ENCODE results near the gene PRB4. TPM values are rescaled to one million over a fixed set of nuclear protein-coding genes. Genes with fewer than 3 reads are reported as not detected.

The PRB4 gene
- total RNA-seq, 1 experiment from 2014 or later = not detected

DNA sequence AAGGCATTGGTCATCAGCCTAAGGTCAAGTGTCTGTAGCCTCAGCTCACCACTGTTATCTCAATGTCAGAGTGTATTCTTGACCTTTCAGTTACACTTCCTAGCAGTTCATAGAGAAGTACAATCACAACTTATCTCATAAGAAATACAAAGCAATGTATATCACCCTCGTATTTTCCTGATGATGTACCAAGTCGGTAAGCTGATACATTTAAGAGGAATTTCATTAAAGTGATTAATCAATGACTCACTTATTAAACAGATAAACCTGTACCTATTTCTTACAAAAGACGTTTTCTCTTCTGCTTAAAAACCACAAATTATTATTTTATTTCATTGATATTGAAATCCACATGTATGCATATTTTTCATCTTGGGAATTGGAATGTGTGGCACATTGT, 36.8 kb downstream of the PRB4 start:
- Histone ChIP-seq H3K23ac (ENCODE audit: insufficient read length, low read depth, low read length) (no peak overlapping the region), H2AK5ac (ENCODE audit: insufficient read length, low read length) (no peak overlapping the region), H3K4me1 (ENCODE audit: insufficient read depth, low read length) (no peaks in the 10 kb centered on the region), H2BK15ac (ENCODE audit: low read depth, low read length) (no peak overlapping the region), H2BK120ac (ENCODE audit: low read depth, low read length, poor library complexity, severe bottlenecking) (no peak overlapping the region), H3K9ac (ENCODE audit: extremely low read depth, insufficient read length, low read length) (no peak overlapping the region), H3K79me2 (ENCODE audit: insufficient read depth, low read length) (no peaks in the 10 kb centered on the region), H3K4ac (ENCODE audit: low read depth, low read length) (no peak overlapping the region), H3K79me1 (ENCODE audit: insufficient read depth, low read depth, low read length, poor library complexity, severe bottlenecking) (no peaks in the 10 kb centered on the region), H2AFZ (ENCODE audit: low read length) (no peak overlapping the region), H2BK20ac (ENCODE audit: low read depth, low read length, poor library complexity, severe bottlenecking) (no peak overlapping the region), H3K56ac (ENCODE audit: insufficient read length, low read depth, low read length) (no peak overlapping the region), H4K20me1 (ENCODE audit: control insufficient read depth, insufficient read depth, insufficient read length) (no peaks in the 10 kb centered on the region), H3K18ac (ENCODE audit: insufficient read length, low read depth, low read length) (no peak overlapping the region), H3K23me2 (ENCODE audit: insufficient read length, low read depth, low read length, poor library complexity, severe bottlenecking) (no peaks in the 10 kb centered on the region), H4K5ac (ENCODE audit: insufficient read length, low read depth, low read length) (no peak overlapping the region), H4K91ac (ENCODE audit: insufficient read length, low read depth, low read length) (no peak overlapping the region), H3K4me2 (ENCODE audit: insufficient read depth, insufficient read length, low read length) (no peak overlapping the region), H3K27ac (ENCODE audit: insufficient read length, low read depth, low read length) (no peak overlapping the region), H3K14ac (ENCODE audit: insufficient read depth, low read length) (no peak overlapping the region), H3K27me3 (ENCODE audit: insufficient read depth, low read length) (no peaks in the 10 kb centered on the region), H3K9me3 (ENCODE audit: control insufficient read depth, low read depth, low read length) (no peaks in the 10 kb centered on the region), H3T11ph (ENCODE audit: low read length) (no peak overlapping the region), H2BK5ac (ENCODE audit: insufficient read length, low read length) (no peak overlapping the region), H2BK12ac (ENCODE audit: insufficient read length, low read depth, low read length) (no peak overlapping the region), H4K8ac (replicated peaks; ENCODE audit: insufficient read length, low read depth, low read length) (no peak overlapping the region)
- no peak for DNase-seq
- no peaks in the 10 kb centered on the region for H3K4me1 Mint-ChIP-seq
- H3K27me3 Mint-ChIP-seq (ENCODE audit: low read depth) = no peaks in the 10 kb centered on the region
- H3K9me3 Mint-ChIP-seq = no peaks in the 10 kb centered on the region
- no peaks in the 10 kb centered on the region for H3K36me3 Mint-ChIP-seq (ENCODE audit: insufficient read depth in 1 of 3, low read depth in 3 of 3)
- no peak overlapping the region for H3K4me3 Mint-ChIP-seq
- TF ChIP-seq, protein P1, sequence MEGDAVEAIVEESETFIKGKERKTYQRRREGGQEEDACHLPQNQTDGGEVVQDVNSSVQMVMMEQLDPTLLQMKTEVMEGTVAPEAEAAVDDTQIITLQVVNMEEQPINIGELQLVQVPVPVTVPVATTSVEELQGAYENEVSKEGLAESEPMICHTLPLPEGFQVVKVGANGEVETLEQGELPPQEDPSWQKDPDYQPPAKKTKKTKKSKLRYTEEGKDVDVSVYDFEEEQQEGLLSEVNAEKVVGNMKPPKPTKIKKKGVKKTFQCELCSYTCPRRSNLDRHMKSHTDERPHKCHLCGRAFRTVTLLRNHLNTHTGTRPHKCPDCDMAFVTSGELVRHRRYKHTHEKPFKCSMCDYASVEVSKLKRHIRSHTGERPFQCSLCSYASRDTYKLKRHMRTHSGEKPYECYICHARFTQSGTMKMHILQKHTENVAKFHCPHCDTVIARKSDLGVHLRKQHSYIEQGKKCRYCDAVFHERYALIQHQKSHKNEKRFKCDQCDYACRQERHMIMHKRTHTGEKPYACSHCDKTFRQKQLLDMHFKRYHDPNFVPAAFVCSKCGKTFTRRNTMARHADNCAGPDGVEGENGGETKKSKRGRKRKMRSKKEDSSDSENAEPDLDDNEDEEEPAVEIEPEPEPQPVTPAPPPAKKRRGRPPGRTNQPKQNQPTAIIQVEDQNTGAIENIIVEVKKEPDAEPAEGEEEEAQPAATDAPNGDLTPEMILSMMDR (conservative IDR thresholded peaks at IDR 0.05) = no peak
- no CpG with 5 or more reads among the region's 3 CpGs for WGBS (ENCODE audit: extremely low coverage, insufficient read length, low lambda C conversion rate)
- H3K27ac Mint-ChIP-seq = peak overlapping the region in 1 of 3 experiments; percentile 36; a peak in 1 of 7 replicates
